Upper lobe of left lung (tissue), 4 donors: ENCODE results near the gene ELL2.

ENCODE experiments used
- CTCF ChIP-seq, 6 experiments: fragments of 450-650 bp in 4 of 6; fragments of 200-600 bp in 2 of 6; sonication (generic) in 2 of 6; IDR thresholded peaks; one replicate each; pipeline ENCODE4 v1.5.1; 2016 to 2019; ENCODE audit warnings: antibody characterized with exemption in 6 of 6
- POLR2A ChIP-seq, 4 donors: fragments of 450-650 bp; IDR thresholded peaks; one replicate each; pipeline ENCODE4 v1.5.1; 2016 to 2017; ENCODE audit warnings: antibody characterized with exemption in 4 of 4, mild to moderate bottlenecking in 2 of 4

- TF ChIP-seq CTCF (IDR thresholded peaks at IDR 0.05) (no peak), POLR2A (IDR thresholded peaks at IDR 0.05) (no peak)
Measured at GRCh38 chr5:95942414-95942813, 19.2 kb downstream of the ELL2 start.
